Activated T-cell treated with anti-CD3 and anti-CD28 coated beads for 24 hours (primary cell): Measurements from ENCODE around the gene PTPN22.

Experiments
- DNase-seq: peaks from one replicate; pipeline ENCODE4 v3.0.0-alpha.2; 2020; ENCODE audit warnings: low read depth

PTPN22 gene

DNA sequence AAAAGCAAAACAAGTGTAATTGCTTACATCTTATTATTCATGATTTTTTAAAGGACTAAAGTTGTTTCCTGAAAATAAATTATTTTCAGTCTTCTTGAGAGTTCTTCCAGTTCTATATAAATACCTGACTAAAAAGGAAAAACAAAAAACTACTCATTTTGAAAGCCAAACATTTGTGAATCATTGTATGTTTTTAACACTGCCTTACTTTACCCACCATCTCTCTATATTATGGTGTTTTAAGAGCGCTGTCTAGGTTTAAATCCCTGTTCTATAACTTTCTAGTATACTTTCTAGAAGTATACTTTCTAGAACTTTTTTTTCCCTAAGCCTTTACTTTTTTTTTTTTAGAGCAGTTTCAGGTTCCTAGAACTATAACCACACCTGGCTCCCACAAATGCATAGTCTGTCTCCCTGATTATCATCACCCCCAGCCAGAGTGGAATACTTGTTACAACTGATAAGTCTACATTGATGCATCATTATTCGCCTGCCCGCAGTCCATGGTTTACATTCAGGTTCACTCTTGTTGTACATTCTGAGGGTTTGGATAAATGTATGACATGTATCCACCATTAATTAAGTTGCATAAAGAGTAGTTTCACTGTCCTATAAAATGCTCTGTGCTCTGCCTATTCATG, 69.0 kb downstream of the PTPN22 start:
- no peak for DNase-seq

DNA sequence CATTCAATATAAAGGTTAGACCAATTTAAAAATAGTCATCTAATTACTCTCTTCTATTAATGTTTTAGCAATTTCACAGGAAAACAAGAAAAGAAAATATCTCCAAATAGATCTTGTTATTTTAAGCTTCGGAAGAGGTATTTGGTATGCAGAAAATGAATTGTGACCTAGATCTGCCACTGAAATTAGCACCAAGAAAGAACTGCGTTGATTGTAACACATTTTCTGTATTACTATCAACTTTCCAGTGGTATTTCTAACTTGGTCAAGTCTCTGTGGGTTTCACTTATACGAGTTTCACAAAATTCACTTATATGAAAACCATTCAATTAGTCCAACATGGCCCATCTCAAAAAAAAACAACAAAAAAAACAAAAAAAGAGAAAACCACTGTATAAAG, 71.0 kb downstream of the PTPN22 start:
- no peak for DNase-seq

DNA sequence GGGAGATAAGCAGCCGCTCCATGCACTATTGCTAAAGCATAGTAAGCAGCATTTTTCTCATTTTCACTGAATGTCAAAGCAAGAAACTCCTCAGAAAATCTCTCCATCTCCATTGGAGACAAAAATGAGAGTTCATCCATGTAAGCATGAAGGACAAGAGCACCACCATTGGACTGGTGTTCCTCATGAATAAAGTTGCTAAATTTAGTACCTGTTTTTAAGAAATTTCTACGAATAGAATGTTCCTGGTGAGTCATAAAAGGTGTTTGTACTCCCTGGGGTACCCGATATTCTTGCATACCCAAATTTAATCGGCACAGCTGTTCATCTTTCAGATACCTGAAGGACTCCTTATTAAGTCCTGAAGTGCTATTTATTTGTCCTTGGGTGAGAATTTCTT, 74.0 kb downstream of the PTPN22 start:
- DNase-seq: no peak

DNA sequence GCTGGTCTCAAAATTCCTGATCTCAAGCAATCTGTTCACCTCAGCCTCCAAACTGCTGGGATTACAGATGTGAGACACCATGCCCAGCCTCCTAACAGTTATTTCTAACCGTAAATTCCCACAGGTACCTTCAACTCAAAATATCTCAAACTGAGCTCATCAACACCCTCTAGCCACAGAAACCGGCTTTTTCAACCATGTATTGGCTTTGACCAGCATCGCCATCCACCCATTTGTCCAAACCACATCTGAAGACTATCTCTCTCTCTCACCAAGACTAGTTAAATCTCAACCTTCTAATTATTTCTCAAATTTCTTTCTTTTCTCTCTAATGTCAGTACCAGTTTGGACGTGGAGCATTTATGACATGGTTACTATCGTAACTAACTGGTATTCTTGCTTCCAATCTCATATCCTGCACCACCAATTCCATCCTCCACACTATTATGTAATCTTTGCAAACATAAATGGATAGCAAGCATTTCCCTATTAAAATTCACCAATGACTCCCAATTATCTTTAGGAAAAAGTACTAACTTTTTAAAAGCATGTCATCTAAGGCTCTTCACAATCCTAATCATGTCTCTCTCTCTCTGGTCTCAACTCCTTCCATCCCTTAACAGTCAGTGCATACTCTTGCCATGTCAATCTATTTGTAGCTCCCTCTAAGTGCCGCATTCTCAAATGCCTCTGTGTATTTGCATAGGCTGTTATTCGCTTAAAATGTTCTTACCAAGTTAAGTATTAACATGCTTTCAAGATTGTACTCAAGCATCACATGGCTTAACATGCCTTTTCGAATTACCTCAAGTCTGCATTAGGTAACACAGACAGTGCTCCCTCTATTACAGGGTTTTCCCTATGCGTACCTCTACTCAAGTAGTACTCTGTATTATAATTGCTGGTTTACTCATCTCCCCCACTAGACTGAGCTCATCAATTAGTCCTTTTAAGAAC, 77.4 kb downstream of the PTPN22 start:
- DNase-seq: no peak

DNA sequence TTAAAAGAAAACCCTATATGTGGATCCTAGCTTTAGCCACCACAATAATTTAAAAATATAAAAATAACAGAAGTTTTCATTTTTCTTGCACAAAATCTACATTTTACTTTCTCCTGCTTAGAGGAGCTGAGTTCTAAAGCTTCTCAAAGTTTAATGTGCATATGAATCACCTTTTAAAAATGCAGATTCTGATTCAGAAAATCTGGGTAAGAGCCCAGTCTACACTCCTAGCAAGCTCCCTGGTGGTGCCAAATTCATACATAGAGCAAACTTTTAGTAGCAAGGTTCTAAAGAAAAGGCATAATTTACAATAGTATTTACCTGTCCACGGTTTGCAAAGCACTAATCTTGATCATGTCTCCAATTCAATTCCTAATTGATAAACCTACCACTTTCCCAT, 78.5 kb downstream of the PTPN22 start:
- no peak for DNase-seq

DNA sequence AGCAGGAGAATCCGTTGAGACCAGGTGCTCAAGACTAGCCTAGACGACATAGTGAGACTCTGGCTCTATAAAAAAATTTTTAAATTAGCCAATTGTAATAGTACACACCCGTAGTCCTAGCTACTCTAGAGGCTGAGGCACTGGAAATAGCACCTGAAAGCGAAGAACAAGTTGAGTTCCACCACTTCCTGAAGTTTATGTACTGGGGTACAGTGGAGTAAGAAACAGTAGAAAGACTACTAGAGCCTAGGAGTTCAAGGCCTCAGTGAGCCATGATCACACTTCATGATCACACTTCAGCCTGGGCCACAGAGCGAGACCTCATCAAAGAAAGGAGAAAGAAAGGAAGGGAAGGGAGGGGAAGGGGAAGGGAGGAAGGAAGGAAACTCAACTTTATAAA, 79.0 kb downstream of the PTPN22 start:
- DNase-seq: no peak

DNA sequence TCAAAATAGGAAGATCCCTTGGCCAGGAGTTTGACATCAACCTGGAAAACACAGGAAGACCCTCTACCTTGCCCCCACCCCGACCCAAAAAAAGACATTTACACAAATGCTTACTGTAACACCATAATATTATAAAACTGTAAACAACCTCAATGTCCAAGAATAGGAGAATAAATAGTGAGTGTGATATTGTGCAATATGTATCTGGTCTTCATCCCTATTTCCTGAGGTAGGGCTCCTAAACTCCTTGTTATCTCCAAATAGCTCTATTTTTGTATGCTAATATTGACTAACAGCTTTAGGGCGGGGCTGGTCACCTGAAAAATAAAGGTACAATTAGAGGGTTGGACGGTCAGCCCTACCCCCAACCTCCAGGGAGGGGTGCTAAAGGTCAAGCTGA, 82.7 kb downstream of the PTPN22 start:
- DNase-seq: no peak

DNA sequence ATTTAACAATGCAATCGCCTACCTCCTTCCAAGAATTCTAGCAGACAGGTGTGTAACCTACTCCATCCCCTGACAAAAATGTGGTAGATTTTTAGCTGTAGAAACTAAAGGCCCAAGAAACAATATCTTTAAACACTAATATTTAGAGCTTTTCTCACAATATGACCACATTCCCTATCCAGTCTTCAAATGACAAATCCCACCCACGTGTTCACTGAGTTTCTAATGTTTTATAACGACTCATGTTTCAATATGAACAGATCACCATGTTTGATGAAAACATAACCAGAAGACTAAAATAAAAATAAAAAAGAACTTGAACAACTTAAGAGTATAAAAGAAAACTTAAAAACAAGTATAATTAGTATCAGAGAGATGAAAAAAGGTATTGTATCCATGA, 83.8 kb downstream of the PTPN22 start:
- DNase-seq: no peak

DNA sequence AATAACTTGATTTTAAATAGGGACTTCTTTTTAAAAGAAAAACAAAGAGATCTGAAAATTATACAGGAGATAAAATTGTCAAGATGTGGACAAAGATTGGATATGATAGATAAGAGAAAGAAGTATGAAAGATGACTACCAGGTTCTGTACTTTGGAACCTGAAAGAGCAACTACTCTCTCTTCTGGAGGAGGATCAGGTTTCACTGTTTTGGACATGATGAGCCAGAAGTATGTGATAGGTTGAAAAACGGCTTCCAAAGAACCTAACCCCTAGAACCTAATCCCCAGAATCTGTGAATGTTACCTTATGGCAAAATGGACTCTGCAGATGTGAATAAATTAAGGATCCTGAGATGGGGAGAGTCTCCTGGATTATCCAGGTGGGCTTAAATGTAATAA, 85.4 kb downstream of the PTPN22 start:
- no peak for DNase-seq

DNA sequence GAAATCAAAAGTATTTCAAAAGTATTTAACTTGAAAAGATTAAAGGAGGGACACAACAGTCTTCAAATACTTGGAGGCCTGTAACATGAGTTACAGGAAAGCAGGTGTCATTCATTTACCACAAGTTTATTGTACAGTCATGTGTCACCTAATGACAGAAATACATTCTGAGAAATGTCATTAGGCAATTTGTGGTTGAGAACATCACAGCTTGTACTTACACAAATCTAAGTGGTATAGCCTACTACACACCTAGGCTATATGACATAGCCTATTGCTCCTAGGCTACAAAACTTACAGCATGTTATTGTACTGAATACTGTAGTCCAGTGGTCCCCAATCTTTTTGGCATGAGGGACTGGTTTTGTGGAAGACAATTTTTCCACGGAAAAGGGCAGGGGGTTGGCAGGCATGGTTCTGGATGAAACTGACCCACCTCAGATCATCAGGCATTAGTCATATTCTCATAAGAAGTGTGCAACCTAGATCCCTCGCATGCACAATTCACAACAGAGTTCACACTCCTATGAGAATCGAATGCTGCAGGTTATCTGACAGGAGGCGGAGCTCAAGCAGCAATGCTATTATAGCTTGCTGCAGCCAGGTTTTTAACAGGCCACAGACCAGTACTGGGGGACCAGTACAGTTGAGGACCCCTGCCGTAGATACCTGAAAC, 87.3 kb downstream of the PTPN22 start:
- DNase-seq: no peak

DNA sequence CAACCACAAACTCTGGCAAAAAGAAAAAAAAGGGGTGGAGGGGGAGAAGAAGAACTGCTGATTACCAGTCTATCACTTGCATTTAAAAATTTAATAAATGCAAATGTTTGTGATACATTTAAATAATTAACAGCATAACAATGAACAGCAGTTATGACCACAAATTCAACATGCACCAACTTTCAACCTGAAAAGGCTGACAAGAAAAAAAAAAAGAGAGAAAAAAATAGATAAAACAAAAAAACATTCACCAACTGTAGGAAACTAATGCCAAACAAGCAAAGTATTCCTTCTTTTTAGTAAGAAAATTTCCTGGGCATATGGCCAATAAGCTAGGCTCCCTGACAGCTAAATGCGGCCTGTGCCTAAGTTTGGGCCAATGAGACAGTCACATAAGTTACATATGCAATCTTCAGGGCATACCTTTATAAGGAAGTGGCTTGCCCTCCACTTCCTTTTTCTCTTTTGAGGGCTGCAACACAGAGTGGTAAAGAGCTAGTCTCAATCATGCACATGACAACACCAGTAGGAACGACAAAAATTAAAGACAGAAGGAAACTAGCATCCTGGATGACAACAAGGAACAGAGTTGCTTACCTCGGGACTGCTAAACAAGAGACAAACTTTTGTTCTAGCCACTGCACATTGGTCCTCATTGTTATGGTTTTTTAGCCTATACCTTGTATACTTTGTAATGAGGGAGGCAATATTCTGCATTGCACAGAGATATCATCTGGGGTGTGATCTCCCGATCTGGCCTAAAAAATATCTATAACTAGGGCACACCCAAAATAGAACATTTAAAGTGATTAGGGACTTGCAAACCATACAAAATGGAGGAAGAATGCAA, 88.0 kb downstream of the PTPN22 start:
- DNase-seq: peak; percentile 16

DNA sequence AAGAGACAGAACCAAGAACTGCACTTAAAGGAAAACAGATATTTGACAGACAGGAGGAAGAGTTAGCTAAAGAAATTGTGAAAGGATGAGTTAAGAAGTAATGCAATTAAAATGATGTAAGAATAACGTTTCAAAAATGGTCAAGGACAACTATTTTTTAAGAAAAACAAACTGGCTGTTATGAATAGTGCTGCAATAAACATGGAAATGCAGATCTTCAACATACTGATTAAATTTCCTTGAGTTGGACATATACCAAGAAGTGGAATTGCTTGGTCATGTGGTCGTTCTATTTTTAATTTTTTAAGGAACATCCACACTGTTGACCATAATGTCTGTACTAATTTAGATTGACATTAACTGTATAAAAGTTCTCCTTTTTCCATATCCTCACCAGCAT, 89.1 kb downstream of the PTPN22 start:
- DNase-seq: no peak

DNA sequence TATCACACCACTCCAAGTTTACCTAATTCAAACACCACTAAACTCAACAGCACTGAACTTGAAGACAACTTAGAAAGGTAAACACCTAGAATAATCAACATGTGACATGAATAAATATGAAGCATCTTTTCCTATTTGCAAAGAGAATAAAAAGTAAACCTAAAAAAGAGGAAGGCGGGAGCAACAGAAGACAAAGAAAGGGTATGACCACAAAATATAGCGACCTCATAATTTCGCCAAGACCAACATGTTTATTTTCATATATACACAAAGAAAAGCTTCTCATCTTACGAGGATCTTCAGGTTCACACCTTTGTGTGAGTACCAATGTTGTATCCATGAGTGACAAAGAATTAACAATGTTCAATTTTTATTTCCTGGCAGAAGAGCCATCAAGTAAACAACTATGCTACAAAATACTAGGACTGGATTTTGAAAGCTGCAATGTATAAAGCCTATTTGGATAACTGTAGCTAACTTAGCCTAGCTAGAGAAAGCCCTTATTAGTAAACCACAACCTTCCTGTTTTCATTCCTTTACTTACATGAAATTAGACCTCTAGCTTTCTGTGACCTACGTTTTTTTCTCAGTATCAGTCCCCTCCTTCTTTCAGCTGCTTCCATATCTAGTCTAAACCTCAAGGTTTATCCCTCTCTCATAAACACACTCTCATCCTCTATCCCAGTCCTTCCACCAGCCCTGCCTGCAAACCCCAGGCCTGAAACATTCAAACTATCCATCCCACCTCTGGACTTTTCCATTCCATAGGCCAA, 91.0 kb downstream of the PTPN22 start:
- no peak for DNase-seq

DNA sequence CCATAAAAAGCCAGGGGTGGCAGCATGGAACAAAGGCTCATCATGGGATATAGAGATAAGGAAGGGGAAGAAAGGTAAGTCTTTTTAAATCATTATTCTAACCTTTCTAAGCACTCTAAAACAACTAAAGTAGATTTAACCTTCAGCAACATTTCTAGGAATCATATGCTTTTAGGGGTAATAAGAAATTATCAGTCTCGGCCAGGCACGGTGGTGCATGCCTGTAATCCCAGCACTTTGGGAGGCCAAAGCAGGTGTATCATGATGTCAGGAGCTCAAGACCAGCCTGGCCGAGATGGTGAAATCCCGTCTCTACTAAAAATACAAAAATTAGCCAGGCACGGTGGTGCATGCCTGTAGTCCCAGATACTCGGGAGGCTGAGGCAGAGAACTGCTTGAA, 92.0 kb downstream of the PTPN22 start:
- DNase-seq: no peak

DNA sequence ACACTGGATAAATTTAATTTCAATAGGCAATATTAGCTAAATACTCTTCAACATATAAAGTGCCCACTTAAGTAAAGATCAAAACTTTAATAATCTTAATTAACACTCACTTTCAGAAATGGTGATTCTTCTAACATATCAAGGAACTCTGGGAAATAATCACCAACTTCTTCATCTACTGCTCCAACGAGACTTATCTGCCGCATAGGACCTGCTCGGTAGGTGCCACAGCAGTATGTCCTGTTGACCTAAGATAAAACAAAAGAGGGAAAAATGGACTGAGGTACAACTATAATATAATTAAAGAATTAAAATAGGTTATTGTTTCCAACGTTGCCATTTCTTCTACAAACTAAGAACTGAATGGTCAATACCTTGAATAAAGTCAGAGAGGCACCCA, 94.0 kb downstream of the PTPN22 start:
- no peak for DNase-seq

DNA sequence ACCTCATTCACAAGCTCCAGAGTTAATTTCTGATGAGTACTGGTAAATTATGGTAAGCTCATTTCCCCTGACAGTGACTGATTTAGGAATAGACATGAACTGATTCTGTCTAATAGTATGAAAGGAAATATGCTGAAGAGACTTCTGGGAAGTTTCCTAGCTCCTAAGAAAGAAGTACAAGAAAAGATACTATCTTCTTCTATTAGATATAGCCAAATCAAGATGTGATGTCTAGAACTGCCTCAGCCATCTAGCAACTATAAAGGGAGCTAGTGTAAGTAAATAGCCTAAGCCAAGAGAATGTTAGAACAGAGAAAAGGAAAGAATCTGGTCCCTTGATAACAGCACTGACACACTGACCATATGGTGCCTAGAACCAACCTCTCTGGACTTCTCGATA, 101.5 kb downstream of the PTPN22 start:
- no peak for DNase-seq

DNA sequence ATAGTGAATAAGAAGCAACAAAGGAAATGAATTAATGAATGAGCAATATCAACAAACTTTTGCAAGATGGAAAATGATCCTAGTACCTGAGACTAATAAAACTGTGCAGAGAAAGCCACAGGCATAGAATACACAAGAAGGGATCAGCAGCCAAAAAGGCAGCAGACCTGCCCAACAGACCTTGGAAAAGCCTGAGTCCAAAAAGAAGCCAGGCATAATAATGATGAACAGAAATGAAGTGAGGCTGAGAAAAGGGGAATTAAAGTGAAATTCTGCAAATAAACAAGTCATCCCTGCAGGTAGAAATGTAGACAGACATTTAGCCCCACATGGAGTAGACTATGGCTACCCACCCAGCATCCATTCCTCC, 101.9 kb downstream of the PTPN22 start:
- no peak for DNase-seq

DNA sequence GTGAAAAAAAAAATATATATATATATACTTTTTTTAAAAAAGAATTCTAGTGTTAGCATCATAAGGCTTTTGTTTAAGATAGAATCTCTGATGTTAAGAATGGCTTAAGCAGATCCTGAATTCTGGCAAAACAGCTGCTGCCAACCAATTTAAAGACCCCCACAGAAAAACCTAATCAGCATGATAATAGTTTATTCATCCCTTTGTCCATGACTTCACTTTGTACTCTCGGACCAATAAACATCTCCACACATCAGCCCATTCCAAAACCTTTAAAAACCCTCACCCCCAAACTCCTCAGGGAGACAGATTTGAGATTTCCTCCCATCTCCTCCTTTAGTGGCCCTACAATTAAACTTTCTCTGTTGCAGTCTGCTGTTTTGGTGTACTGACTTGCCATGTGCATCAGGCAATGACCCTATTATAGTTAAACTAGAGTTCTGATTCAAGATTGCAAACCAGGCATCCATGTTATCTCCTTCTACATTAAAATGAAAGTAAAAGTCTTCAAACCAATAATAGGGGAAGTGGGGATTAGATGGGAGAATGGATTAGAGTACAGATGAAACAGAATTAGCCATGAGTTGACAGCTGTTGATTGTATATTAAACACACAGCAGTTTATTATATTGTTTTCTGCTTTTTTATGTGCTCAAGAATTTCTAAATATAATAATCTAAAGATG, 102.5 kb downstream of the PTPN22 start:
- DNase-seq: no peak

DNA sequence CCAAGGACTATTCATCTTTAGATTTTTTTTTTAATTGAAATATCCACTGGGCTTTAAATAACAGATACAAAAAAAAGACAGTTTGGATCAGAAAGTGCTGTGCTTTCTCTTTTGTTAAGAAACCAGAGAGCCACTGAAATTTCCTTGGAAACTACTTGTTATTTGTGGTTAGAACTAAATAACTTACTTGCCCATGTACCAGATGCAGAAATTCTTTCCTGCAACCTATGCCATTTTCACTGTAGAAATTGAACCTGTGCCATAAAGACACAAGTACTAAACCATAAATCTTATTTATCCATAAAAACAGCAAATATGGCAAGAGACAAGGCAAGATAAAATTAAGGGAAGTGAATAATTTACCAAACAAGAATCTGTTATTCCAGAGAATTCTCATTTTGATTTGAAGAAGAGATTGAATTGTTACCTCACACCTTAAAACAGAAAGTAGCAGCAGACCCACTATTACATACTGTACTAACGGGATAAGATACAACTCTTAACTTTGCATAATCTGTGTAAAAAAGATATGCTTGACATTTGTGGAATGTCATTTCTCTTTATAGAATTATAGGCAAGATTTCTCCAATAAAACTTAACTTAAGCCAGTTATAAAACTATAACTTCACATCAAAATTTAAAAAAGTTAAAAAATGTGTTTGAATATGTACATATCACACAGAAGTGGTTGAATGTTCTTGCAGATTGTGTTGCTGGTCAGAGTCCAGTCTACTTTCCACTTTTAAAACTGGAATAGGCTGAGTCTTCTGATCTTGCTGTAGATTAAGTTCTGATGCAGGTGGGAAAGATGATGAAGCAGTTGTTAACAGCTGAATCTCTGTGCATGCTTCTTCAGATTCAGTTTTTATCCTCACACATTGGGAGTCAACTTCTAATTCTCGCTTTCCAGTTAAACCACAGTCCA, 105.9 kb downstream of the PTPN22 start:
- no peak for DNase-seq
